Mucosa of gallbladder (tissue), 1 donor: Measurements from ENCODE around the gene PDE6B. TPM values are rescaled to one million over a fixed set of nuclear protein-coding genes. Genes with fewer than 3 reads are reported as not detected.
"Not testable (repeated sequence)": the region's sequence is repeated elsewhere in the genome, so short reads cannot be mapped to it uniquely, and the experiment has no call there.

Experiments
- DNase-seq: peaks from one replicate; pipeline ENCODE4 v3.0.0-alpha.2; 2020; ENCODE audit warnings: low spot score
- total RNA-seq: library from RNA; stranded (reverse); gene quantifications from one replicate; pipeline ENCODE4 v1.2.1, GENCODE V29; 2021
- donor health status: DM: no; HTN: no; CAD: no.

The PDE6B gene
- total RNA-seq, 1 donor from 2014 or later = 8.6 TPM

- DNase-seq = no peak
Observed at GRCh38 chr4:635851-636627, 10.7 kb downstream of the PDE6B start.

GRCh38 chr4:636628-637159, 11.3 kb downstream of the PDE6B start:
- DNase-seq = no peak

GRCh38 chr4:637536-638280, 12.3 kb downstream of the PDE6B start:
- no peak for DNase-seq

- DNase-seq = not testable (repeated sequence)
Observed at GRCh38 chr4:642366-642765, 17.0 kb downstream of the PDE6B start.

GRCh38 chr4:646460-646859, 21.1 kb downstream of the PDE6B start:
- DNase-seq = no peak

- DNase-seq = no peak
Observed at GRCh38 chr4:647481-647880, 22.1 kb downstream of the PDE6B start.

GRCh38 chr4:648579-649292, 23.4 kb downstream of the PDE6B start:
- no peak for DNase-seq

GRCh38 chr4:649293-649625, 23.9 kb downstream of the PDE6B start:
- DNase-seq = no peak

- no peak for DNase-seq
Observed at GRCh38 chr4:649751-650310, 24.5 kb downstream of the PDE6B start.

- no peak for DNase-seq
Observed at GRCh38 chr4:650461-650860, 25.1 kb downstream of the PDE6B start.

GRCh38 chr4:650951-651883, 25.8 kb downstream of the PDE6B start:
- no peak for DNase-seq

- no peak for DNase-seq
Observed at GRCh38 chr4:651884-652642, 26.7 kb downstream of the PDE6B start.

- no peak for DNase-seq
Observed at GRCh38 chr4:653080-653821, 27.9 kb downstream of the PDE6B start.

GRCh38 chr4:653831-654502, 28.6 kb downstream of the PDE6B start:
- DNase-seq = no peak

- DNase-seq = no peak
Observed at GRCh38 chr4:654503-654845, 29.1 kb downstream of the PDE6B start.

GRCh38 chr4:654871-655463, 29.6 kb downstream of the PDE6B start:
- DNase-seq = no peak

- DNase-seq = no peak
Observed at GRCh38 chr4:655464-656151, 30.2 kb downstream of the PDE6B start.
